Breast epithelium (tissue), 4 donors: ENCODE results near the gene NTSR1. TPM values are rescaled to one million over a fixed set of nuclear protein-coding genes. Genes with fewer than 3 reads are reported as not detected.

Experiments used
- DNase-seq, 2 donors: peaks; one replicate each; pipeline ENCODE4 v3.0.0-alpha.2; 2019; ENCODE audit warnings: low spot score in 2 of 2
- H3K27ac ChIP-seq, 2 donors: fragments of 200-600 bp; sonication (generic) in 1 of 2; one replicate each; pipeline ENCODE4 v1.5.1; 2016 to 2019; ENCODE audit warnings: mild to moderate bottlenecking in 1 of 2
- H3K27me3 ChIP-seq, 2 donors: fragments of 200-600 bp; sonication (generic) in 1 of 2; one replicate each; pipeline versions ENCODE4 v1.5.1 to v1.6.0; 2017 to 2019; ENCODE audit warnings: control low read depth in 1 of 2, mild to moderate bottlenecking in 1 of 2
- H3K36me3 ChIP-seq: fragments of 200-600 bp; one replicate; pipeline ENCODE4 v1.5.1; 2019
- H3K4me1 ChIP-seq, 2 donors: fragments of 200-600 bp; sonication (generic); one replicate each; pipeline ENCODE4 v1.5.1; 2016 to 2019; ENCODE audit warnings: control low read depth in 1 of 2
- H3K4me3 ChIP-seq, 3 donors: fragments of 200-600 bp; sonication (generic); 1 replicate in 2 of 3; 2 replicates in 1 of 3; pipeline ENCODE4 v1.5.1; 2016 to 2019; ENCODE audit warnings: mild to moderate bottlenecking in 3 of 3, moderate library complexity in 2 of 3
- H3K9me3 ChIP-seq, 2 donors: fragments of 200-600 bp; sonication (generic) in 1 of 2; one replicate each; pipeline ENCODE4 v1.5.1; 2016 to 2019; ENCODE audit warnings: control low read depth in 1 of 2
- POLR2A ChIP-seq: fragments of 450-650 bp; IDR thresholded peaks from one replicate; pipeline ENCODE4 v1.6.1; 2016; ENCODE audit warnings: antibody characterized with exemption, mild to moderate bottlenecking, moderate library complexity
- POLR2AphosphoS5 ChIP-seq, 3 donors: sonication (generic); formaldehyde crosslinking; IDR thresholded peaks; one replicate each; pipeline ENCODE4 v1.6.1; 2017; ENCODE audit warnings: antibody characterized with exemption in 3 of 3
- intact Hi-C: fragments of 100-400 bp; cut with DNase I; formaldehyde crosslinking; loops from one replicate; pipeline ENCODE4 v1.15.1; 2023; ENCODE audit warnings: low total_unique reads
- total RNA-seq, 3 donors: library from RNA; depleted of rRNA; stranded (reverse); fragments of >200 nt; gene quantifications; one replicate each; pipeline ENCODE4 v1.1.0, GENCODE V29; 2016
- TF ChIP-seq, protein P1 (sequence below), 3 donors: fragments of 450-650 bp; IDR thresholded peaks; one replicate each; pipeline ENCODE4 v1.5.1; 2016 to 2017; ENCODE audit warnings: antibody characterized with exemption in 3 of 3, mild to moderate bottlenecking in 3 of 3, moderate library complexity in 3 of 3

Gene NTSR1
- total RNA-seq, 3 donors from 2014 or later = under 0.01 TPM; not detected in 2

DNA sequence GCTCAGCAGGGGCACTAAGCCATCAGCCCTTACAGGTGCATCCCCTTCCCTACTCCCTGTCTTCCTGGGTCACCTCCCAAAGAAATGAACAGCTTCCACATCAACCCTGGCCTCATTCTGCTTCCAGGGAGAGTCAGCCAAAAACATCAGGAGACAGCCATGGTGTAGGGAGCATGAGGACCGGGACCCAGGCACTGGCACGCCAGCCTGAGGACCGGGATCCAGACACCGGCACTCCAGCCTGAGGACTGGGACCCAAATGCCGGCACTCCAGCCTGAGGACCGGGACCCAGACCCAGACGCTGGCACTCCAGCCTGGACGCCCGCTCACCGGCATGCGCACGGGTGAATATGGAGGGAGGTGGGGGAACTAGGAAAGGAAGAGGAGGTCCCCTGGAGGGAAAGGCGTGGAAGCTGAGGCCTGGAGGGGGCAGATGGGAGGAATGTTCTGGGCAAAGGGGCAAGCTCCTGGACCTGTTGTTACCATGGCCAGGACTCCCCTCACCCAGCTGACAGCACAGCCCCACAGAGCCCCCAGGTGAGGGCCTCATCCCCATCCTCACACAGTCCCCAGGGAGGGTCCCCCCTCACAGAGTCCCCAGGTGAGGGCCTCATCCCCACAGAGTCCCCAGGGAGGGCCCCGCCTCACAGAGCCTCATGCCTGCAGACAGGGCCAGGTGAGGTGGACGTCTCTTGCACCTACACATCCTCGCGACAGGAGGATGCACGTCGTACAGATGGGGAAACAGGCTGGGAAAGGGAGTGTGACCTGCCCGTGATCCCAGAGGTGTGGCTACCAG is 61.7 kb downstream of the NTSR1 start:
- peaks cover 0 to 8% of the 10 kb centered on the region in 2 donors for H3K4me1 ChIP-seq
- no peaks in the 10 kb centered on the region for H3K36me3 ChIP-seq
- no peaks in the 10 kb centered on the region for H3K9me3 ChIP-seq
- no peak overlapping the region for H3K27ac ChIP-seq
- intact Hi-C loops = no loop called here
- TF ChIP-seq POLR2AphosphoS5 (IDR thresholded peaks at IDR 0.05) (no peak), POLR2A (no peak)
- TF ChIP-seq, protein P1, sequence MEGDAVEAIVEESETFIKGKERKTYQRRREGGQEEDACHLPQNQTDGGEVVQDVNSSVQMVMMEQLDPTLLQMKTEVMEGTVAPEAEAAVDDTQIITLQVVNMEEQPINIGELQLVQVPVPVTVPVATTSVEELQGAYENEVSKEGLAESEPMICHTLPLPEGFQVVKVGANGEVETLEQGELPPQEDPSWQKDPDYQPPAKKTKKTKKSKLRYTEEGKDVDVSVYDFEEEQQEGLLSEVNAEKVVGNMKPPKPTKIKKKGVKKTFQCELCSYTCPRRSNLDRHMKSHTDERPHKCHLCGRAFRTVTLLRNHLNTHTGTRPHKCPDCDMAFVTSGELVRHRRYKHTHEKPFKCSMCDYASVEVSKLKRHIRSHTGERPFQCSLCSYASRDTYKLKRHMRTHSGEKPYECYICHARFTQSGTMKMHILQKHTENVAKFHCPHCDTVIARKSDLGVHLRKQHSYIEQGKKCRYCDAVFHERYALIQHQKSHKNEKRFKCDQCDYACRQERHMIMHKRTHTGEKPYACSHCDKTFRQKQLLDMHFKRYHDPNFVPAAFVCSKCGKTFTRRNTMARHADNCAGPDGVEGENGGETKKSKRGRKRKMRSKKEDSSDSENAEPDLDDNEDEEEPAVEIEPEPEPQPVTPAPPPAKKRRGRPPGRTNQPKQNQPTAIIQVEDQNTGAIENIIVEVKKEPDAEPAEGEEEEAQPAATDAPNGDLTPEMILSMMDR (IDR thresholded peaks at IDR 0.05) = no peak
- H3K27me3 ChIP-seq = peaks cover 0 to 35% of the 10 kb centered on the region in 2 donors
- H3K4me3 ChIP-seq = no peak overlapping the region
- no peak for DNase-seq

DNA sequence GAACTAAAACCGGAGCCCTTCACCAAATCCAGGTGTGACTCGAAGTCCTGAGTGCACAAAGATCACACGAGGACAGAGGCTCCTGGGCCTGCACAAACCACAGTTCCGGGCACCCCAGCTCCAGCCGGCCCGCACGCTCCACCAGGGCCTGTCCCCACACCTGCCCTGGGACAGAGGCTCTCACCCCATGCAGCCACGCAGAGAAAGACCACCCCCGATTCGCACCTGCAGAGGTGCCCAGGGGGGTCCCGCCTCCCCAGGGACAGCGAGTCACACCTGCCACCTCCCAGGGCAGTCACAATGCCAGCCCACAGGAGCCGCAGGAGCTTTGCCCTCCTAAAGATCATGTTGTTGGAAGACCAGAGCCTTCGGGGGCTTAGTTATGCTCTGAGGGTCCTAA is 62.3 kb downstream of the NTSR1 start:
- TF ChIP-seq, protein P1 (IDR thresholded peaks at IDR 0.05) = no peak
- TF ChIP-seq POLR2AphosphoS5 (IDR thresholded peaks at IDR 0.05) (no peak), POLR2A (no peak)
- intact Hi-C loops = no loop called here
- no peaks in the 10 kb centered on the region for H3K9me3 ChIP-seq
- no peak overlapping the region for H3K27ac ChIP-seq
- H3K4me3 ChIP-seq = no peak overlapping the region
- H3K4me1 ChIP-seq = peaks cover 0 to 8% of the 10 kb centered on the region in 2 donors
- H3K27me3 ChIP-seq = peaks cover 0 to 32% of the 10 kb centered on the region in 2 donors
- H3K36me3 ChIP-seq = no peaks in the 10 kb centered on the region
- no peak for DNase-seq

DNA sequence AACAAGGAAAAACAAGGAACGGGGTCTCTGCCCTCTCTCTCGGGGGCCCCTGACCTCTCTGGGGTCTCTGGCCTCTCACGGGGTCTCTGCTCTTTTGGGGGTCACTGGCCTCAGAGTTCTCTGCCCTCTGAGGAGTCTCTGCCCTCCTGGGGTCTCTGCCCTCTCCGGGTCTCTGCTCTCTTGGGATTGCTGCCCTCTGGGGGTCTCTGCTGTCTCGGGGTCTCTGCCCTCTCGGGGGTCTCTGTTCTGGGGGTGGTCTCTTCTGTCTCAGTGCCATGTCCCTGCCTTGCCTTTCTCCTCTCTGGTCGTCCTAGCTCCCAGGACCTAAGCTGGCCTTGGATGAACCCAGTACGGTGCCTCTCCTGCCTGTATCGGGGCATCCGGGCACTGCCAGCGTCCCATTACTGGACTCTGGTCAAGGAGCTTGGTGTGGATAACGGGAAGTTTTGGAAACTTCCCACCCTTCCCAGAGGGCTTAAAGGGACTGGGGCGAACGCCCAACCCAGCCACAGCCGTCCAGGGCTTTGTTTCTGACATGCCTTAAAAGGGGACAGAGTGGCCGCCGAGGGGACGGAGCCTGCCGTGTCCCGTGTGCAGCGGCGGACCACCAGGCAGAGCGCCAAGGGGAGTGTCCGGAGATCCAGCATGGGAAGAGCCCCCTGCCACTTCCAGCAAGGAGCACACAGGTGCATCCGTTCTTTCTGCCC is 62.9 kb downstream of the NTSR1 start:
- Histone ChIP-seq H3K9me3 (no peaks in the 10 kb centered on the region), H3K4me1 (peaks cover 0 to 8% of the 10 kb centered on the region in 2 donors), H3K36me3 (no peaks in the 10 kb centered on the region), H3K4me3 (no peak overlapping the region), H3K27me3 (peaks cover 0 to 28% of the 10 kb centered on the region in 2 donors), H3K27ac (no peak overlapping the region)
- intact Hi-C loops = no loop called here
- TF ChIP-seq POLR2AphosphoS5 (IDR thresholded peaks at IDR 0.05) = no peak
- TF ChIP-seq POLR2A = no peak
- TF ChIP-seq, protein P1 (IDR thresholded peaks at IDR 0.05) = no peak
- DNase-seq = no peak

DNA sequence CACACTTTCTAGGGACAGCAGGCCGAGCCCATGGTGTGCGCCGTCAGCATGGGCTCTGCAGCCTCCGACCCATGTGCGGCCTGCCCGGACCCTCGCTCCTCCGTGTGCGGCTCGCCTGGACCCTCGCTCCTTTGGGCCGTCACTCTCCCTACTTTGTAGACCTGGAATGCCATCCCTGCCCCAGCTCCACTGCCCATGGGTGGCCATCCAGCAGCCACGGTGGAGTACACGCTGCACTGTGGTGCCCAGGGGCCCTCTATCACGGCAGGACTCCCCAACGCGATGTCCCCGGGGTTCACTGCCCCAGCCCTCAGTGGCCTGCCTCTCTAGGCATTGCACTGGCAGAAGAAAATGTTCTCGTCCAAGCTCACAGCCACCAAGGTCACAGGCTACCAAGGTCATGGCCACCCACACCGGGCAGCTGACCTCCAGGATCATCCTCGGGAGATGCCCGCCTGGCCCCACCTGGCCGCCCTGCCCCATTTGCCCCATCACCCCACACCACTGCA is 63.5 kb downstream of the NTSR1 start:
- no peak for DNase-seq
- peaks cover 0 to 8% of the 10 kb centered on the region in 2 donors for H3K4me1 ChIP-seq
- no peak overlapping the region for H3K27ac ChIP-seq
- H3K4me3 ChIP-seq = no peak overlapping the region
- intact Hi-C loops = no loop called here
- TF ChIP-seq POLR2AphosphoS5 (IDR thresholded peaks at IDR 0.05) = no peak
- TF ChIP-seq POLR2A = no peak
- TF ChIP-seq, protein P1 (IDR thresholded peaks at IDR 0.05) = no peak
- H3K9me3 ChIP-seq = no peaks in the 10 kb centered on the region
- H3K27me3 ChIP-seq = peaks cover 0 to 28% of the 10 kb centered on the region in 2 donors
- H3K36me3 ChIP-seq = no peaks in the 10 kb centered on the region

DNA sequence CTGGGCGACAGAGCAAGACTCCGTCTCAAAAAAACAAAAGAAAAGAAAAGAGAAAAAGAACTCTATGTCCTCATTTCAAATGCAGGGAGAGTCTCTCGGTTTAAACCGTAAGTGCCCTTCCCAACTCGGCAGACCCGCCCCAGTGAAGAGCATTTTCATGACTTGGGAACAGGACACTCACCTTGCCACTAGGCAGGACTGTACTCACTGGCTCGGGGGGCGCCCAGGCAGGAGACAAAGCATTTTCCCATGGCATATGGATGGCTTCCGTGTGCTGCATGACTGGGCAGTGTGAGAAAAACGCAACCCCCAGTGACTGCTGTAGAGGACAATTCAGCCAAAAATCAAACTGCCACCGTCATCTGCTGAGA is 64.0 kb downstream of the NTSR1 start:
- TF ChIP-seq, protein P1 (IDR thresholded peaks at IDR 0.05) = no peak
- TF ChIP-seq POLR2AphosphoS5 (IDR thresholded peaks at IDR 0.05) = no peak
- TF ChIP-seq POLR2A = no peak
- H3K4me1 ChIP-seq = peaks cover 0 to 8% of the 10 kb centered on the region in 2 donors
- peaks cover 0 to 28% of the 10 kb centered on the region in 2 donors for H3K27me3 ChIP-seq
- intact Hi-C loops = no loop called here
- no peaks in the 10 kb centered on the region for H3K9me3 ChIP-seq
- no peak for DNase-seq
- H3K27ac ChIP-seq = no peak overlapping the region
- no peaks in the 10 kb centered on the region for H3K36me3 ChIP-seq
- no peak overlapping the region for H3K4me3 ChIP-seq
